ENCODE data around the gene CCT7.

- TF ChIP-seq CREB1 (IDR thresholded peaks at IDR 0.05; ENCODE audit: low read depth) (no peak), TAF1 (IDR thresholded peaks at IDR 0.05; ENCODE audit: low read depth) (no peak), NFIC (IDR thresholded peaks at IDR 0.05) (no peak), YY1 (IDR thresholded peaks at IDR 0.05; ENCODE audit: low read depth) (no peak), RAD21 (IDR thresholded peaks at IDR 0.05; ENCODE audit: low read depth) (no peak), EGR1 (IDR thresholded peaks at IDR 0.05) (no peak)
Measured at GRCh38 chr2:73253901-73254300, 19.8 kb downstream of the CCT7 start.

Measured in Ishikawa (cell line).